ENCODE results near the gene RPL36AL.

RPL36AL gene

GRCh38 chr14:49579841-49580240 is 40.6 kb downstream of the RPL36AL start:
- no peak for DNase-seq

- DNase-seq = no peak
These were observed 42.3 kb downstream of the RPL36AL start for GRCh38 chr14:49578141-49578540.

- DNase-seq = no peak
These were observed 46.4 kb downstream of the RPL36AL start for GRCh38 chr14:49574038-49574437.

GRCh38 chr14:49569281-49569680 is 51.1 kb downstream of the RPL36AL start:
- no peak for DNase-seq
